ENCODE results near the gene FOS.
"Not testable (repeated sequence)": the region's sequence is repeated elsewhere in the genome, so short reads cannot be mapped to it uniquely, and the experiment has no call there.

The FOS gene

GRCh38 chr14:75278422-75279152 is at the start of gene FOS:
Gene FOS (plus strand): TSS chr14:75278828. CDS start chr14:75278983, 155 bp downstream.
- DNase-seq = peak; percentile 92

GRCh38 chr14:75229661-75230139 is 48.9 kb upstream of the FOS start:
- DNase-seq = no peak

GRCh38 chr14:75230140-75230792 is 48.4 kb upstream of the FOS start:
- no peak for DNase-seq

GRCh38 chr14:75231320-75231719 is 47.3 kb upstream of the FOS start:
- no peak for DNase-seq

GRCh38 chr14:75232191-75232590 is 46.4 kb upstream of the FOS start:
- DNase-seq = no peak

GRCh38 chr14:75232597-75232996 is 46.0 kb upstream of the FOS start:
- no peak for DNase-seq

- no peak for DNase-seq
Observed at GRCh38 chr14:75234173-75235115, 44.2 kb upstream of the FOS start.

- DNase-seq = not testable (repeated sequence)
Observed at GRCh38 chr14:75235198-75235597, 43.4 kb upstream of the FOS start.

GRCh38 chr14:75236467-75236866 is 42.2 kb upstream of the FOS start:
- DNase-seq = no peak

- DNase-seq = no peak
Observed at GRCh38 chr14:75236901-75237419, 41.7 kb upstream of the FOS start.

GRCh38 chr14:75238756-75239455 is 39.7 kb upstream of the FOS start:
- DNase-seq = no peak

- DNase-seq = no peak
Observed at GRCh38 chr14:75240781-75241180, 37.8 kb upstream of the FOS start.

GRCh38 chr14:75242546-75243273 is 35.9 kb upstream of the FOS start:
- DNase-seq = peak; percentile 96

- no peak for DNase-seq
Observed at GRCh38 chr14:75244121-75244520, 34.5 kb upstream of the FOS start.

- DNase-seq = no peak
Observed at GRCh38 chr14:75246546-75247285, 31.9 kb upstream of the FOS start.

- DNase-seq = no peak
Observed at GRCh38 chr14:75247286-75247922, 31.2 kb upstream of the FOS start.

- DNase-seq = no peak
Observed at GRCh38 chr14:75247939-75248338, 30.7 kb upstream of the FOS start.

- DNase-seq = no peak
Observed at GRCh38 chr14:75249251-75249957, 29.2 kb upstream of the FOS start.

GRCh38 chr14:75249958-75250336 is 28.7 kb upstream of the FOS start:
- no peak for DNase-seq

- no peak for DNase-seq
Observed at GRCh38 chr14:75250800-75251199, 27.8 kb upstream of the FOS start.

Data from NCI-H82 (cell line).